ENCODE data around the gene NOS2. TPM values are rescaled to one million over a fixed set of nuclear protein-coding genes. Genes with fewer than 3 reads are reported as not detected.
"Not testable (repeated sequence)": the region's sequence is repeated elsewhere in the genome, so short reads cannot be mapped to it uniquely, and the experiment has no call there.

NOS2 gene
- under 1 TPM; 0.26 to 0.33 TPM for total RNA-seq

GRCh38 chr17:27800522-27800921, at the start of gene NOS2:
NOS2 (minus strand) TSS chr17:27800529; CDS start chr17:27798809, 1,720 bp downstream.
- intact Hi-C loops (cut with DNase I), result loop anchor here (2.0 kb wide), 1 partner anchor 78 kb away; no protein-coding TSS in a partner anchor
- H3K27ac ChIP-seq, result no peak within 1 kb of the TSS
- H3K9me3 ChIP-seq, result no peaks in the 10 kb centered on the region
- ATAC-seq, result no peak
- H3K36me3 ChIP-seq (replicated peaks in 1 of 2; ENCODE audit: insufficient read depth in 1 of 2, low read depth in 2 of 2), result no peaks in the 10 kb centered on the region
- WGBS, 2 donors, result 14 to 29% methylated on average over 1 of the region's 1 CpG
- H3K4me1 ChIP-seq, result no peaks in the 10 kb centered on the region
- H3K4me3 ChIP-seq, result no peak within 1 kb of the TSS
- no peak for TF ChIP-seq CTCF (IDR thresholded peaks at IDR 0.05)
- H3K27me3 ChIP-seq, result no peaks in the 10 kb centered on the region
- no peak for DNase-seq

- intact Hi-C loops (cut with DNase I), result no loop called here
Observed at GRCh38 chr17:27849474-27850185, 49.3 kb upstream of the NOS2 start.

GRCh38 chr17:27848931-27849330, 48.6 kb upstream of the NOS2 start:
- no peak overlapping the region for H3K4me3 ChIP-seq
- DNase-seq (peak in 1 of 4 donors; percentile 18), ATAC-seq (no peak)
- TF ChIP-seq CTCF (IDR thresholded peaks at IDR 0.05), result no peak
- TF ChIP-seq POLR2A (IDR thresholded peaks at IDR 0.05), result no peak
- H3K27me3 ChIP-seq, result no peaks in the 10 kb centered on the region
- peaks cover 16% of the 10 kb centered on the region for H3K4me1 ChIP-seq
- H3K27ac ChIP-seq, result no peak overlapping the region
- intact Hi-C loops (cut with DNase I), result no loop called here
- no peaks in the 10 kb centered on the region for H3K9me3 ChIP-seq
- WGBS, 2 donors, result 92 to 93% methylated on average over 3 of the region's 3 CpGs
- no peaks in the 10 kb centered on the region for H3K36me3 ChIP-seq (replicated peaks in 1 of 2; ENCODE audit: insufficient read depth in 1 of 2, low read depth in 2 of 2)

More at GRCh38 chr17:27849474-27850185, 49.3 kb upstream of the NOS2 start:
- H3K4me1 ChIP-seq, result peaks cover 16% of the 10 kb centered on the region
- H3K4me3 ChIP-seq, result no peak overlapping the region
- no peaks in the 10 kb centered on the region for H3K36me3 ChIP-seq (replicated peaks in 1 of 2; ENCODE audit: insufficient read depth in 1 of 2, low read depth in 2 of 2)
- no peaks in the 10 kb centered on the region for H3K27me3 ChIP-seq
- TF ChIP-seq CTCF (IDR thresholded peaks at IDR 0.05) (no peak), POLR2A (IDR thresholded peaks at IDR 0.05) (no peak)
- H3K27ac ChIP-seq, result no peak overlapping the region
- DNase-seq (no peak), ATAC-seq (no peak)
- H3K9me3 ChIP-seq, result no peaks in the 10 kb centered on the region
- whole genome bisulfite sequencing, 2 donors, result 80 to 81% methylated on average over 8 to 9 of the region's 9 CpGs

GRCh38 chr17:27846808-27847307, 46.5 kb upstream of the NOS2 start:
- H3K36me3 ChIP-seq (replicated peaks in 1 of 2; ENCODE audit: insufficient read depth in 1 of 2, low read depth in 2 of 2); H3K9me3 ChIP-seq; H3K27me3 ChIP-seq; ATAC-seq; H3K4me3 ChIP-seq; intact Hi-C loops (cut with DNase I); H3K27ac ChIP-seq; DNase-seq: not testable (repeated sequence)
- WGBS, 2 donors, result 95% methylated on average over 11 of the region's 11 CpGs
- H3K4me1 ChIP-seq, result peaks cover 16% of the 10 kb centered on the region

GRCh38 chr17:27846042-27846655, 45.8 kb upstream of the NOS2 start:
- 80 to 85% methylated on average over 23 of the region's 23 CpGs for WGBS, 2 donors
- H3K27ac ChIP-seq, result no peak overlapping the region
- intact Hi-C loops (cut with DNase I), result no loop called here
- peaks cover 16% of the 10 kb centered on the region for H3K4me1 ChIP-seq
- no peaks in the 10 kb centered on the region for H3K27me3 ChIP-seq
- ATAC-seq, result no peak
- no peaks in the 10 kb centered on the region for H3K36me3 ChIP-seq (replicated peaks in 1 of 2; ENCODE audit: insufficient read depth in 1 of 2, low read depth in 2 of 2)
- H3K4me3 ChIP-seq, result no peak overlapping the region
- no peak for DNase-seq
- H3K9me3 ChIP-seq, result no peaks in the 10 kb centered on the region
- no peak for TF ChIP-seq POLR2A (IDR thresholded peaks at IDR 0.05)
- TF ChIP-seq CTCF (IDR thresholded peaks at IDR 0.05), result no peak
